Measurements from ENCODE around the gene ZDHHC18.

ZDHHC18 gene

GRCh38 chr1:26826261-26827105 is at the start of gene ZDHHC18:
Gene ZDHHC18, plus strand, starts transcription at chr1:26826688. Its CDS starts 117 bp downstream, at chr1:26826805.
- peak within 1 kb of the TSS; percentile 73 for H3K4me3 ChIP-seq (ENCODE audit: control insufficient read depth, low read depth, low read length)
- TF ChIP-seq CTCF (IDR thresholded peaks at IDR 0.05; ENCODE audit: control insufficient read depth, insufficient read depth, low read depth, low read length, missing control alignments) = peak; percentile 30
- no peak for DNase-seq (ENCODE audit: low read depth)

- no peak for DNase-seq (ENCODE audit: low read depth)
- no peak for TF ChIP-seq CTCF (IDR thresholded peaks at IDR 0.05; ENCODE audit: control insufficient read depth, insufficient read depth, low read depth, low read length, missing control alignments)
Measured at GRCh38 chr1:26779098-26779668, 47.3 kb upstream of the ZDHHC18 start.

DNA sequence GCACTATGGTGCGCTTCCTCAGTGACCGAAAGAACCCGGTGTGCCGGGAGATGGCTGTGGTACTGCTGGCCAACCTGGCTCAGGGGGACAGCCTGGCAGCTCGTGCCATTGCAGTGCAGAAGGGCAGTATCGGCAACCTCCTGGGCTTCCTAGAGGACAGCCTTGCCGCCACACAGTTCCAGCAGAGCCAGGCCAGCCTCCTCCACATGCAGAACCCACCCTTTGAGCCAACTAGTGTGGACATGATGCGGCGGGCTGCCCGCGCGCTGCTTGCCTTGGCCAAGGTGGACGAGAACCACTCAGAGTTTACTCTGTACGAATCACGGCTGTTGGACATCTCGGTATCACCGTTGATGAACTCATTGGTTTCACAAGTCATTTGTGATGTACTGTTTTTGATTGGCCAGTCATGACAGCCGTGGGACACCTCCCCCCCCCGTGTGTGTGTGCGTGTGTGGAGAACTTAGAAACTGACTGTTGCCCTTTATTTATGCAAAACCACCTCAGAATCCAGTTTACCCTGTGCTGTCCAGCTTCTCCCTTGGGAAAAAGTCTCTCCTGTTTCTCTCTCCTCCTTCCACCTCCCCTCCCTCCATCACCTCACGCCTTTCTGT is 46.0 kb upstream of the ZDHHC18 start:
- DNase-seq (ENCODE audit: low read depth) = no peak
- no peak for TF ChIP-seq CTCF (IDR thresholded peaks at IDR 0.05; ENCODE audit: control insufficient read depth, insufficient read depth, low read depth, low read length, missing control alignments)
- H3K4me3 ChIP-seq (ENCODE audit: control insufficient read depth, low read depth, low read length) = no peak overlapping the region

More at GRCh38 chr1:26779098-26779668, 47.3 kb upstream of the ZDHHC18 start:
- H3K4me3 ChIP-seq (ENCODE audit: control insufficient read depth, low read depth, low read length) = no peak overlapping the region

GRCh38 chr1:26781206-26781825 is 45.2 kb upstream of the ZDHHC18 start:
- H3K4me3 ChIP-seq (ENCODE audit: control insufficient read depth, low read depth, low read length) = no peak overlapping the region
- DNase-seq (ENCODE audit: low read depth) = no peak
- no peak for TF ChIP-seq CTCF (IDR thresholded peaks at IDR 0.05; ENCODE audit: control insufficient read depth, insufficient read depth, low read depth, low read length, missing control alignments)

GRCh38 chr1:26782521-26783212 is 43.8 kb upstream of the ZDHHC18 start:
- DNase-seq (ENCODE audit: low read depth) = no peak
- no peak for TF ChIP-seq CTCF (IDR thresholded peaks at IDR 0.05; ENCODE audit: control insufficient read depth, insufficient read depth, low read depth, low read length, missing control alignments)

DNA sequence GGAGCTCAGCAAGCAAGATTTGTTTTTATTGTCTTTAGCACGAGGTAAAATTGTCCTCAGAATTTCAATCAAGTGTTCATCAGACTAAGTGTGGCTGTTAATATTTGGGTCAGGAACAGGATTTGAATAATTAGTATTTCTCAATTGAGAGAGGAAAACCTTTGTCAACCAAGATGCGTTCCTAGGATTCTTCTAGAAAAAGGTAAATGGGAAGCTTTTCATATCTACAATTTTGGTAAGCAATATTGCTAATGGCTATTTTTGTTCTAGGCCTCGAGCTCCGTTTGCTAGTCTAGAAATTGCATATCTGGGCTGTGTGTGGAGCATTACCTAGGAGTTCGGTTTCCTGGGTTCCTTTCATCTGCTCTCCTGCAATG is 42.9 kb upstream of the ZDHHC18 start:
- H3K4me3 ChIP-seq (ENCODE audit: control insufficient read depth, low read depth, low read length) = no peak overlapping the region
- DNase-seq (ENCODE audit: low read depth) = no peak
- no peak for TF ChIP-seq CTCF (IDR thresholded peaks at IDR 0.05; ENCODE audit: control insufficient read depth, insufficient read depth, low read depth, low read length, missing control alignments)

More at GRCh38 chr1:26782521-26783212, 43.8 kb upstream of the ZDHHC18 start:
- H3K4me3 ChIP-seq (ENCODE audit: control insufficient read depth, low read depth, low read length) = no peak overlapping the region
